PFSK-1 (cell line): ENCODE measurements around the gene SIL1.

ENCODE experiments used
- FOXP2 ChIP-seq: optimal IDR thresholded peaks from 2 replicates; pipeline ENCODE3; 2011; ENCODE audit warnings: borderline replicate concordance, control low read depth, inconsistent platforms; ENCODE audit not compliant: insufficient read depth; ENCODE audit errors: extremely low read length, extremely low read depth
- POLR2AphosphoS5 ChIP-seq: IDR thresholded peaks from 2 replicates; pipeline ENCODE4 v1.6.1; 2012; ENCODE audit warnings: low read depth, mild to moderate bottlenecking, control low read depth, low read length, moderate library complexity
- SIN3A ChIP-seq: IDR thresholded peaks from 2 replicates; pipeline ENCODE4 v1.6.1; 2012; ENCODE audit warnings: mild to moderate bottlenecking, low read length, moderate library complexity, borderline replicate concordance; ENCODE audit not compliant: insufficient read depth
- TAF1 ChIP-seq: IDR thresholded peaks from 2 replicates; pipeline ENCODE4 v1.6.1; 2012; ENCODE audit warnings: low read length, control low read depth, borderline replicate concordance; ENCODE audit not compliant: insufficient read depth
- TF ChIP-seq, protein P1 (sequence below), 2 experiments: IDR thresholded peaks; 2 replicates each; pipeline versions ENCODE4 v1.6.1 to v1.8.0; 2011 to 2012; ENCODE audit warnings: low read depth in 2 of 2, low read length in 2 of 2, control low read depth in 1 of 2, inconsistent platforms in 1 of 2, mild to moderate bottlenecking in 1 of 2, moderate library complexity in 1 of 2; ENCODE audit not compliant: insufficient read depth in 1 of 2

DNA sequence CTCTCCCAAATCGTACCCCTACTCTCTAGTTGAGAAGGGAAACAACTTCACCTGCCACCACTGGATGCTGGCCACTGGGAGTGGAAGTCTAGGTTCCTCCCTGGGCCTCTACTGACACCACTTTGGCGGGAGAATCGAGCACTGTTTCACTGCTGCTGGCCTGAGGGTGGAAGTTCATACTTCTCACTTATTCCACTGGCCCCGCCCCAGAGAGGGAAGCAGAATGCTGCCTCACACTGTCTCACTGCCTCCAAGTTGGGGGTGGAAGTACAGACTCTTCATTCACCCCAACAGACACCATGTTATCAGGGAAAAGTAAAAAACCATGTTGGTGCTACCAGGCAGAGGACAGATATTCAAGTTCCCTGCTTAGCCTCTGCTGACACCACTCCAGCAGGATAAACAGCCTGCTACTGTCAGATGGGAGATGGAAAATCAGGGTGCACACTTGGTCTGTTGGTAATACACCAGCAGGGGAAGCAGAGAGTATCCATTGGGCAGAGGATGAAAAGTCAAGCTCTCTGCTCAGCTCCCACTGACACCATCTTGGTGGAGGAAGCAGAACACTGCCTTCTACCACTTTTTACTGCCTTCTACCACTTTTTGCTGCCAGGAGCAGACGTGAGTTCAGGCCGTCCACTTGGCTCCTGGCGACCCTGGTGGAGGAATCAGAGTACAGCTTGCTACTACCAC, 159.4 kb downstream of the SIL1 start:
- TF ChIP-seq, protein P1, sequence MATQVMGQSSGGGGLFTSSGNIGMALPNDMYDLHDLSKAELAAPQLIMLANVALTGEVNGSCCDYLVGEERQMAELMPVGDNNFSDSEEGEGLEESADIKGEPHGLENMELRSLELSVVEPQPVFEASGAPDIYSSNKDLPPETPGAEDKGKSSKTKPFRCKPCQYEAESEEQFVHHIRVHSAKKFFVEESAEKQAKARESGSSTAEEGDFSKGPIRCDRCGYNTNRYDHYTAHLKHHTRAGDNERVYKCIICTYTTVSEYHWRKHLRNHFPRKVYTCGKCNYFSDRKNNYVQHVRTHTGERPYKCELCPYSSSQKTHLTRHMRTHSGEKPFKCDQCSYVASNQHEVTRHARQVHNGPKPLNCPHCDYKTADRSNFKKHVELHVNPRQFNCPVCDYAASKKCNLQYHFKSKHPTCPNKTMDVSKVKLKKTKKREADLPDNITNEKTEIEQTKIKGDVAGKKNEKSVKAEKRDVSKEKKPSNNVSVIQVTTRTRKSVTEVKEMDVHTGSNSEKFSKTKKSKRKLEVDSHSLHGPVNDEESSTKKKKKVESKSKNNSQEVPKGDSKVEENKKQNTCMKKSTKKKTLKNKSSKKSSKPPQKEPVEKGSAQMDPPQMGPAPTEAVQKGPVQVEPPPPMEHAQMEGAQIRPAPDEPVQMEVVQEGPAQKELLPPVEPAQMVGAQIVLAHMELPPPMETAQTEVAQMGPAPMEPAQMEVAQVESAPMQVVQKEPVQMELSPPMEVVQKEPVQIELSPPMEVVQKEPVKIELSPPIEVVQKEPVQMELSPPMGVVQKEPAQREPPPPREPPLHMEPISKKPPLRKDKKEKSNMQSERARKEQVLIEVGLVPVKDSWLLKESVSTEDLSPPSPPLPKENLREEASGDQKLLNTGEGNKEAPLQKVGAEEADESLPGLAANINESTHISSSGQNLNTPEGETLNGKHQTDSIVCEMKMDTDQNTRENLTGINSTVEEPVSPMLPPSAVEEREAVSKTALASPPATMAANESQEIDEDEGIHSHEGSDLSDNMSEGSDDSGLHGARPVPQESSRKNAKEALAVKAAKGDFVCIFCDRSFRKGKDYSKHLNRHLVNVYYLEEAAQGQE (IDR thresholded peaks at IDR 0.05; ENCODE audit: insufficient read depth in 1 of 2, low read depth in 2 of 2, low read length in 2 of 2), result no peak
- TF ChIP-seq SIN3A, result no peak
- no peak for TF ChIP-seq POLR2AphosphoS5
- TF ChIP-seq TAF1, result no peak
- TF ChIP-seq FOXP2, result no peak
